ENCODE measurements around the gene EIF3K.
"Not testable (repeated sequence)": the region's sequence is repeated elsewhere in the genome, so short reads cannot be mapped to it uniquely, and the experiment has no call there.

The EIF3K gene

GRCh38 chr19:38619361-38620174, 580 bp downstream of the EIF3K start:
- Histone ChIP-seq H3K27me3 (ENCODE audit: control insufficient read depth, insufficient read depth, low read length) (no peaks in the 10 kb centered on the region), H3K4me2 (ENCODE audit: low read length) (peak overlapping the region; percentile 89), H3K9me3 (replicated peaks; ENCODE audit: low read length) (no peaks in the 10 kb centered on the region), H3K9ac (ENCODE audit: low read depth, low read length) (peak overlapping the region; percentile 96), H3K36me3 (ENCODE audit: insufficient read depth, low read length) (peaks cover 31% of the 10 kb centered on the region), H3K4me1 (ENCODE audit: control insufficient read depth, insufficient read depth, low read length) (peaks cover 15% of the 10 kb centered on the region), H3K4me3 (ENCODE audit: low read length) (peak overlapping the region; percentile 83)

- Histone ChIP-seq H3K4me1 (ENCODE audit: control insufficient read depth, insufficient read depth, low read length) (peaks cover 6% of the 10 kb centered on the region), H3K9me3 (replicated peaks; ENCODE audit: low read length) (no peaks in the 10 kb centered on the region), H3K27me3 (ENCODE audit: control insufficient read depth, insufficient read depth, low read length) (no peaks in the 10 kb centered on the region), H3K36me3 (ENCODE audit: insufficient read depth, low read length) (peaks cover 63% of the 10 kb centered on the region), H3K4me2 (ENCODE audit: low read length) (no peak overlapping the region), H3K9ac (ENCODE audit: low read depth, low read length) (no peak overlapping the region), H3K4me3 (ENCODE audit: low read length) (no peak overlapping the region)
Measured at GRCh38 chr19:38624822-38625221, 5.8 kb downstream of the EIF3K start.

- Histone ChIP-seq H3K4me3 (ENCODE audit: low read length) (no peak overlapping the region), H3K27me3 (ENCODE audit: control insufficient read depth, insufficient read depth, low read length) (no peaks in the 10 kb centered on the region), H3K9ac (ENCODE audit: low read depth, low read length) (no peak overlapping the region), H3K9me3 (replicated peaks; ENCODE audit: low read length) (no peaks in the 10 kb centered on the region), H3K4me2 (ENCODE audit: low read length) (no peak overlapping the region), H3K4me1 (ENCODE audit: control insufficient read depth, insufficient read depth, low read length) (no peaks in the 10 kb centered on the region), H3K36me3 (ENCODE audit: insufficient read depth, low read length) (peaks cover 54% of the 10 kb centered on the region)
Measured at GRCh38 chr19:38626401-38626800, 7.4 kb downstream of the EIF3K start.

- H3K9me3 ChIP-seq (replicated peaks; ENCODE audit: low read length): no peaks in the 10 kb centered on the region
- no peak overlapping the region for H3K4me2 ChIP-seq (ENCODE audit: low read length)
- peaks cover 43% of the 10 kb centered on the region for H3K36me3 ChIP-seq (ENCODE audit: insufficient read depth, low read length)
- H3K27me3 ChIP-seq (ENCODE audit: control insufficient read depth, insufficient read depth, low read length): no peaks in the 10 kb centered on the region
- no peaks in the 10 kb centered on the region for H3K4me1 ChIP-seq (ENCODE audit: control insufficient read depth, insufficient read depth, low read length)
- no peak overlapping the region for H3K9ac ChIP-seq (ENCODE audit: low read depth, low read length)
- no peak overlapping the region for H3K4me3 ChIP-seq (ENCODE audit: low read length)
Measured at GRCh38 chr19:38629568-38629967, 10.6 kb downstream of the EIF3K start.

GRCh38 chr19:38631301-38631700, 12.3 kb downstream of the EIF3K start:
- H3K9ac ChIP-seq (ENCODE audit: low read depth, low read length); H3K4me3 ChIP-seq (ENCODE audit: low read length); H3K9me3 ChIP-seq (replicated peaks; ENCODE audit: low read length); H3K27me3 ChIP-seq (ENCODE audit: control insufficient read depth, insufficient read depth, low read length); H3K4me2 ChIP-seq (ENCODE audit: low read length); H3K4me1 ChIP-seq (ENCODE audit: control insufficient read depth, insufficient read depth, low read length): not testable (repeated sequence)
- H3K36me3 ChIP-seq (ENCODE audit: insufficient read depth, low read length): peaks cover 44% of the 10 kb centered on the region

GRCh38 chr19:38631811-38632475, 13.0 kb downstream of the EIF3K start:
- not testable (repeated sequence) for H3K4me2 ChIP-seq (ENCODE audit: low read length); H3K9me3 ChIP-seq (replicated peaks; ENCODE audit: low read length); H3K4me3 ChIP-seq (ENCODE audit: low read length); H3K9ac ChIP-seq (ENCODE audit: low read depth, low read length); H3K27me3 ChIP-seq (ENCODE audit: control insufficient read depth, insufficient read depth, low read length); H3K4me1 ChIP-seq (ENCODE audit: control insufficient read depth, insufficient read depth, low read length)
- peaks cover 43% of the 10 kb centered on the region for H3K36me3 ChIP-seq (ENCODE audit: insufficient read depth, low read length)

- Histone ChIP-seq H3K9me3 (replicated peaks; ENCODE audit: low read length) (no peaks in the 10 kb centered on the region), H3K9ac (ENCODE audit: low read depth, low read length) (no peak overlapping the region), H3K27me3 (ENCODE audit: control insufficient read depth, insufficient read depth, low read length) (no peaks in the 10 kb centered on the region), H3K4me2 (ENCODE audit: low read length) (no peak overlapping the region), H3K4me1 (ENCODE audit: control insufficient read depth, insufficient read depth, low read length) (peaks cover 3% of the 10 kb centered on the region), H3K4me3 (ENCODE audit: low read length) (no peak overlapping the region), H3K36me3 (ENCODE audit: insufficient read depth, low read length) (peaks cover 39% of the 10 kb centered on the region)
Measured at GRCh38 chr19:38632476-38633213, 13.7 kb downstream of the EIF3K start.

- Histone ChIP-seq H3K36me3 (ENCODE audit: insufficient read depth, low read length) (peaks cover 29% of the 10 kb centered on the region), H3K4me2 (ENCODE audit: low read length) (no peak overlapping the region), H3K9ac (ENCODE audit: low read depth, low read length) (no peak overlapping the region)
Measured at GRCh38 chr19:38634757-38635482, 15.9 kb downstream of the EIF3K start.

GRCh38 chr19:38635483-38636399, 16.8 kb downstream of the EIF3K start:
- no peak overlapping the region for H3K9ac ChIP-seq (ENCODE audit: low read depth, low read length)

More at GRCh38 chr19:38634757-38635482, 15.9 kb downstream of the EIF3K start:
- Histone ChIP-seq H3K9me3 (replicated peaks; ENCODE audit: low read length) (no peaks in the 10 kb centered on the region), H3K4me1 (ENCODE audit: control insufficient read depth, insufficient read depth, low read length) (peaks cover 3% of the 10 kb centered on the region), H3K4me3 (ENCODE audit: low read length) (no peak overlapping the region), H3K27me3 (ENCODE audit: control insufficient read depth, insufficient read depth, low read length) (no peaks in the 10 kb centered on the region)

GRCh38 chr19:38638461-38638860, 19.5 kb downstream of the EIF3K start:
- Histone ChIP-seq H3K36me3 (ENCODE audit: insufficient read depth, low read length) (peaks cover 19% of the 10 kb centered on the region), H3K4me1 (ENCODE audit: control insufficient read depth, insufficient read depth, low read length) (peaks cover 3% of the 10 kb centered on the region), H3K4me3 (ENCODE audit: low read length) (no peak overlapping the region), H3K9ac (ENCODE audit: low read depth, low read length) (no peak overlapping the region), H3K4me2 (ENCODE audit: low read length) (no peak overlapping the region), H3K9me3 (replicated peaks; ENCODE audit: low read length) (no peaks in the 10 kb centered on the region), H3K27me3 (ENCODE audit: control insufficient read depth, insufficient read depth, low read length) (no peaks in the 10 kb centered on the region)

More at GRCh38 chr19:38635483-38636399, 16.8 kb downstream of the EIF3K start:
- no peak overlapping the region for H3K4me3 ChIP-seq (ENCODE audit: low read length)
- H3K4me1 ChIP-seq (ENCODE audit: control insufficient read depth, insufficient read depth, low read length): peaks cover 3% of the 10 kb centered on the region
- H3K9me3 ChIP-seq (replicated peaks; ENCODE audit: low read length): no peaks in the 10 kb centered on the region
- no peak overlapping the region for H3K4me2 ChIP-seq (ENCODE audit: low read length)
- H3K36me3 ChIP-seq (ENCODE audit: insufficient read depth, low read length): peaks cover 28% of the 10 kb centered on the region
- no peaks in the 10 kb centered on the region for H3K27me3 ChIP-seq (ENCODE audit: control insufficient read depth, insufficient read depth, low read length)
